ENCODE data around the gene ZMIZ2. TPM values are rescaled to one million over a fixed set of nuclear protein-coding genes. Genes with fewer than 3 reads are reported as not detected.

ZMIZ2 gene
- total RNA-seq, 1 donor from 2014 or later: 291 TPM

GRCh38 chr7:44757739-44758138 is 9.1 kb downstream of the ZMIZ2 start:
- no peak overlapping the region for H3K27ac Mint-ChIP-seq (ENCODE audit: unreplicated experiment)
- H3K4me3 Mint-ChIP-seq (ENCODE audit: unreplicated experiment): no peak overlapping the region
- peaks cover under 1% of the 10 kb centered on the region for H3K36me3 Mint-ChIP-seq (ENCODE audit: unreplicated experiment)
- H3K27me3 Mint-ChIP-seq (ENCODE audit: unreplicated experiment): peaks cover 9% of the 10 kb centered on the region
- no peak for TF ChIP-seq CTCF (IDR thresholded peaks at IDR 0.05; ENCODE audit: partially characterized antibody, unreplicated experiment)
- peaks cover 7% of the 10 kb centered on the region for H3K9me3 Mint-ChIP-seq (ENCODE audit: unreplicated experiment)
- DNase-seq: no peak
- H3K4me1 Mint-ChIP-seq (ENCODE audit: low read depth, unreplicated experiment): peaks cover 15% of the 10 kb centered on the region

- no peak for DNase-seq
- TF ChIP-seq CTCF (IDR thresholded peaks at IDR 0.05; ENCODE audit: partially characterized antibody, unreplicated experiment): no peak
- Mint-ChIP-seq H3K36me3 (ENCODE audit: unreplicated experiment) (no peaks in the 10 kb centered on the region), H3K4me1 (ENCODE audit: low read depth, unreplicated experiment) (peaks cover 15% of the 10 kb centered on the region), H3K27me3 (ENCODE audit: unreplicated experiment) (peaks cover 12% of the 10 kb centered on the region), H3K27ac (ENCODE audit: unreplicated experiment) (no peak overlapping the region), H3K4me3 (ENCODE audit: unreplicated experiment) (no peak overlapping the region), H3K9me3 (ENCODE audit: unreplicated experiment) (peaks cover 9% of the 10 kb centered on the region)
Observed at GRCh38 chr7:44759246-44759645, 10.6 kb downstream of the ZMIZ2 start.

GRCh38 chr7:44760034-44760580 is 11.5 kb downstream of the ZMIZ2 start:
- DNase-seq: no peak
- TF ChIP-seq CTCF (IDR thresholded peaks at IDR 0.05; ENCODE audit: partially characterized antibody, unreplicated experiment): no peak
- Mint-ChIP-seq H3K9me3 (ENCODE audit: unreplicated experiment) (peaks cover 10% of the 10 kb centered on the region), H3K4me1 (ENCODE audit: low read depth, unreplicated experiment) (peaks cover 13% of the 10 kb centered on the region), H3K36me3 (ENCODE audit: unreplicated experiment) (no peaks in the 10 kb centered on the region), H3K4me3 (ENCODE audit: unreplicated experiment) (no peak overlapping the region), H3K27ac (ENCODE audit: unreplicated experiment) (peak overlapping the region; percentile 43), H3K27me3 (ENCODE audit: unreplicated experiment) (peaks cover 11% of the 10 kb centered on the region)

GRCh38 chr7:44761207-44762161 is 12.8 kb downstream of the ZMIZ2 start:
- peaks cover 13% of the 10 kb centered on the region for H3K4me1 Mint-ChIP-seq (ENCODE audit: low read depth, unreplicated experiment)
- DNase-seq: peak; percentile 45
- H3K27me3 Mint-ChIP-seq (ENCODE audit: unreplicated experiment): peaks cover 11% of the 10 kb centered on the region
- peak overlapping the region; percentile 74 for H3K4me3 Mint-ChIP-seq (ENCODE audit: unreplicated experiment)
- peak overlapping the region; percentile 99 for H3K27ac Mint-ChIP-seq (ENCODE audit: unreplicated experiment)
- H3K9me3 Mint-ChIP-seq (ENCODE audit: unreplicated experiment): peaks cover 11% of the 10 kb centered on the region
- no peak for TF ChIP-seq CTCF (IDR thresholded peaks at IDR 0.05; ENCODE audit: partially characterized antibody, unreplicated experiment)
- H3K36me3 Mint-ChIP-seq (ENCODE audit: unreplicated experiment): no peaks in the 10 kb centered on the region

- peak; percentile 55 for DNase-seq
- Mint-ChIP-seq H3K36me3 (ENCODE audit: unreplicated experiment) (no peaks in the 10 kb centered on the region), H3K27ac (ENCODE audit: unreplicated experiment) (peak overlapping the region; percentile 99), H3K27me3 (ENCODE audit: unreplicated experiment) (peaks cover 15% of the 10 kb centered on the region), H3K4me3 (ENCODE audit: unreplicated experiment) (peak overlapping the region; percentile 74), H3K4me1 (ENCODE audit: low read depth, unreplicated experiment) (peaks cover 17% of the 10 kb centered on the region), H3K9me3 (ENCODE audit: unreplicated experiment) (peaks cover 15% of the 10 kb centered on the region)
- TF ChIP-seq CTCF (IDR thresholded peaks at IDR 0.05; ENCODE audit: partially characterized antibody, unreplicated experiment): no peak
Observed at GRCh38 chr7:44762300-44762699, 13.7 kb downstream of the ZMIZ2 start.

Measured in glutamatergic neuron (in vitro differentiated cells).